Mesenchymal stem cell (in vitro differentiated cells and primary cell): Measurements from ENCODE around the gene CPXM2.

Experiments
- DNase-seq: peaks from one replicate; pipeline ENCODE4 v3.0.0-alpha.2; 2013
- H2AFZ ChIP-seq: one replicate; pipeline ENCODE4 v1.6.1; 2013; ENCODE audit warnings: low read depth, mild to moderate bottlenecking, control low read depth, inconsistent platforms, low read length, moderate library complexity
- H2AK5ac ChIP-seq: 2 replicates; pipeline ENCODE4 v1.6.1; 2013; ENCODE audit warnings: low read length, moderate library complexity, mild to moderate bottlenecking, inconsistent platforms; ENCODE audit not compliant: severe bottlenecking
- H2BK120ac ChIP-seq: one replicate; pipeline ENCODE4 v1.6.1; 2013; ENCODE audit warnings: low read depth, mild to moderate bottlenecking, inconsistent platforms, low read length, moderate library complexity
- H2BK12ac ChIP-seq, 2 experiments: one replicate each; pipeline ENCODE4 v1.6.1; 2013; ENCODE audit warnings: inconsistent platforms in 2 of 2, low read length in 2 of 2, mild to moderate bottlenecking in 2 of 2, moderate library complexity in 2 of 2, control low read depth in 1 of 2
- H2BK15ac ChIP-seq: one replicate; pipeline ENCODE4 v1.6.1; 2013; ENCODE audit warnings: mild to moderate bottlenecking, low read depth, inconsistent platforms; ENCODE audit not compliant: poor library complexity, severe bottlenecking
- H2BK5ac ChIP-seq: 2 replicates; pipeline ENCODE4 v1.6.1; 2013; ENCODE audit warnings: low read depth, mild to moderate bottlenecking, low read length, control low read depth, inconsistent platforms; ENCODE audit not compliant: poor library complexity, severe bottlenecking
- H3K14ac ChIP-seq, 2 experiments: one replicate each; pipeline ENCODE4 v1.6.1; 2013; ENCODE audit warnings: inconsistent platforms in 2 of 2, low read length in 2 of 2, control low read depth in 1 of 2, mild to moderate bottlenecking in 1 of 2, moderate library complexity in 1 of 2
- H3K18ac ChIP-seq, 2 experiments: one replicate each; pipeline ENCODE4 v1.6.1; 2013; ENCODE audit warnings: inconsistent platforms in 2 of 2, low read length in 2 of 2, control low read depth in 1 of 2, low read depth in 1 of 2, mild to moderate bottlenecking in 1 of 2
- H3K23ac ChIP-seq, 2 experiments: one replicate each; pipeline ENCODE4 v1.6.1; 2013; ENCODE audit warnings: inconsistent platforms in 2 of 2, low read length in 2 of 2, mild to moderate bottlenecking in 2 of 2, moderate library complexity in 2 of 2, control low read depth in 1 of 2
- H3K27ac ChIP-seq: 2 replicates; pipeline ENCODE4 v1.5.1; 2013; ENCODE audit warnings: mild to moderate bottlenecking, moderate library complexity, low read length, control low read depth, inconsistent platforms; ENCODE audit not compliant: poor library complexity, severe bottlenecking
- H3K27me3 ChIP-seq, 2 experiments: 2 replicates each; pipeline versions ENCODE4 v1.6.1 to v1.7.0; 2013; ENCODE audit warnings: low read length in 2 of 2, mild to moderate bottlenecking in 2 of 2, moderate library complexity in 2 of 2, control low read depth in 1 of 2, inconsistent platforms in 1 of 2; ENCODE audit not compliant: control insufficient read depth in 1 of 2, insufficient read depth in 1 of 2
- H3K36me3 ChIP-seq, 2 experiments: 2 replicates each; pipeline versions ENCODE4 v1.6.1 to v1.7.0; 2013; ENCODE audit warnings: low read length in 2 of 2, control low read depth in 1 of 2, inconsistent platforms in 1 of 2, low read depth in 1 of 2, mild to moderate bottlenecking in 1 of 2; ENCODE audit not compliant: insufficient read depth in 2 of 2, control insufficient read depth in 1 of 2
- H3K4ac ChIP-seq, 2 experiments: one replicate each; pipeline ENCODE4 v1.6.1; 2013; ENCODE audit warnings: inconsistent platforms in 2 of 2, low read length in 2 of 2, mild to moderate bottlenecking in 2 of 2, moderate library complexity in 2 of 2, control low read depth in 1 of 2, low read depth in 1 of 2
- H3K4me1 ChIP-seq: 2 replicates; pipeline ENCODE4 v1.6.1; 2013; ENCODE audit warnings: low read depth, low read length, control low read depth; ENCODE audit not compliant: control insufficient read depth, insufficient read depth
- H3K4me2 ChIP-seq: 2 replicates; pipeline ENCODE4 v1.6.1; 2013; ENCODE audit warnings: low read length, mild to moderate bottlenecking, inconsistent platforms; ENCODE audit not compliant: poor library complexity, severe bottlenecking
- H3K4me3 ChIP-seq, 2 experiments: 2 replicates each; pipeline versions ENCODE4 v1.5.1 to v1.7.0; 2013; ENCODE audit warnings: low read length in 2 of 2, mild to moderate bottlenecking in 2 of 2, control low read depth in 1 of 2, low read depth in 1 of 2; ENCODE audit not compliant: insufficient read depth in 1 of 2
- H3K79me1 ChIP-seq: replicated peaks from 2 replicates; pipeline ENCODE4 v1.6.1; 2013; ENCODE audit warnings: mild to moderate bottlenecking, control low read depth, low read length, inconsistent platforms; ENCODE audit not compliant: poor library complexity, severe bottlenecking
- H3K9ac ChIP-seq: 2 replicates; pipeline ENCODE4 v1.7.0; 2013; ENCODE audit warnings: mild to moderate bottlenecking, low read length, moderate library complexity
- H3K9me3 ChIP-seq: 2 replicates; pipeline ENCODE4 v1.7.0; 2013; ENCODE audit warnings: mild to moderate bottlenecking, low read length; ENCODE audit not compliant: control insufficient read depth
- H4K8ac ChIP-seq: one replicate; pipeline ENCODE4 v1.6.1; 2013; ENCODE audit warnings: inconsistent platforms, mild to moderate bottlenecking, low read length, moderate library complexity
- H4K91ac ChIP-seq: one replicate; pipeline ENCODE4 v1.6.1; 2013; ENCODE audit warnings: mild to moderate bottlenecking, low read length, inconsistent platforms
- WGBS: methylation state at CpG from one replicate; pipeline ENCODE4 v1.1.7; 2013; ENCODE audit warnings: mixed read lengths; 5-methylcytosine and 5-hydroxymethylcytosine counted together

The CPXM2 gene

GRCh38 chr10:123883673-123884320 is 7.8 kb downstream of the CPXM2 start:
- no peaks in the 10 kb centered on the region for H3K79me1 ChIP-seq
- no peak overlapping the region for H2BK12ac ChIP-seq
- no peaks in the 10 kb centered on the region for H3K4me1 ChIP-seq
- no peak overlapping the region for H4K91ac ChIP-seq
- no peak overlapping the region for H3K4me2 ChIP-seq
- no peak overlapping the region for H3K18ac ChIP-seq
- H2AK5ac ChIP-seq, result no peak overlapping the region
- H3K36me3 ChIP-seq, result peaks cover 0 to 2% of the 10 kb centered on the region in 2 experiments
- no peak overlapping the region for H2BK120ac ChIP-seq
- no peak overlapping the region for H3K23ac ChIP-seq
- WGBS, result 40% methylated on average over 1 of the region's 5 CpGs
- H3K9me3 ChIP-seq, result no peaks in the 10 kb centered on the region
- no peak overlapping the region for H2BK15ac ChIP-seq
- no peak overlapping the region for H3K4me3 ChIP-seq
- H2AFZ ChIP-seq, result no peak overlapping the region
- no peak overlapping the region for H3K14ac ChIP-seq
- H3K27me3 ChIP-seq, result peaks cover 7 to 8% of the 10 kb centered on the region in 2 experiments
- H3K27ac ChIP-seq, result no peak overlapping the region
- H4K8ac ChIP-seq, result no peak overlapping the region
- no peak for DNase-seq
- H3K9ac ChIP-seq, result no peak overlapping the region
- no peak overlapping the region for H3K4ac ChIP-seq
- no peak overlapping the region for H2BK5ac ChIP-seq

- no peak overlapping the region for H2BK15ac ChIP-seq
- 76% methylated on average over 10 of the region's 10 CpGs for WGBS
- no peak overlapping the region for H2AFZ ChIP-seq
- peaks cover 5 to 7% of the 10 kb centered on the region in 2 experiments for H3K27me3 ChIP-seq
- H2BK120ac ChIP-seq, result no peak overlapping the region
- no peak overlapping the region for H3K23ac ChIP-seq
- H3K36me3 ChIP-seq, result peaks cover 0 to 4% of the 10 kb centered on the region in 2 experiments
- H3K4me3 ChIP-seq, result no peak overlapping the region
- H3K4me1 ChIP-seq, result no peaks in the 10 kb centered on the region
- H3K4me2 ChIP-seq, result no peak overlapping the region
- no peaks in the 10 kb centered on the region for H3K79me1 ChIP-seq
- H3K9ac ChIP-seq, result no peak overlapping the region
- no peak overlapping the region for H2AK5ac ChIP-seq
- H3K14ac ChIP-seq, result no peak overlapping the region
- H4K91ac ChIP-seq, result no peak overlapping the region
- H2BK12ac ChIP-seq, result no peak overlapping the region
- DNase-seq, result no peak
- H4K8ac ChIP-seq, result no peak overlapping the region
- H3K4ac ChIP-seq, result no peak overlapping the region
- no peaks in the 10 kb centered on the region for H3K9me3 ChIP-seq
- H3K18ac ChIP-seq, result no peak overlapping the region
- no peak overlapping the region for H3K27ac ChIP-seq
- H2BK5ac ChIP-seq, result no peak overlapping the region
These were observed 8.7 kb downstream of the CPXM2 start for GRCh38 chr10:123882681-123883445.

DNA sequence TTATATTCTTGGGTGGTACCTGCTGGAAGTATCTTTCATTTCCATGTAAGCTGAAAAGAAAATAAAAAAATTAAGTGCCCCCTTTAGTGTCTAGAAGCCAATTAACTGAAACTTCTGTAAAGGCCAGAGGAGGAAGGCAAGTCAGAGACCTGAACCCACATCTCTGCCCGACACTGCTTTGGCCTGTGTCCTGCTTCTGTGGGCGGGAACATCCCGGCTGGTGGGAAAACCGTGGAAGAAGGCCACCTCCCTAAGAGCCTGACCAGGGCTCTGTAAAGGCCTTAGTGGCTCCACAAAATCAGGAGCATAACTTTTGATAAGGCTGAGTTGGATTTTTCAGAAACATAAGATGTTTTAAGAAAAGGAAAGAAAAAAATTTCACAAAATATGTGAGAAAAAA is 9.4 kb downstream of the CPXM2 start:
- Histone ChIP-seq H4K91ac (no peak overlapping the region), H3K27me3 (peaks cover 5 to 7% of the 10 kb centered on the region in 2 experiments), H3K14ac (no peak overlapping the region), H3K4ac (no peak overlapping the region), H3K23ac (no peak overlapping the region), H3K9ac (peak overlapping the region; percentile 8), H2BK120ac (no peak overlapping the region), H3K18ac (no peak overlapping the region), H2AFZ (no peak overlapping the region), H2AK5ac (no peak overlapping the region), H2BK15ac (no peak overlapping the region), H3K4me1 (no peaks in the 10 kb centered on the region), H3K27ac (no peak overlapping the region), H3K4me3 (no peak overlapping the region), H3K36me3 (peaks cover 0 to 11% of the 10 kb centered on the region in 2 experiments), H3K9me3 (peaks cover 5% of the 10 kb centered on the region), H3K79me1 (no peaks in the 10 kb centered on the region), H2BK5ac (no peak overlapping the region), H4K8ac (no peak overlapping the region), H3K4me2 (no peak overlapping the region), H2BK12ac (no peak overlapping the region)
- WGBS, result 52% methylated on average over 4 of the region's 4 CpGs
- no peak for DNase-seq

- peaks cover 0 to 2% of the 10 kb centered on the region in 2 experiments for H3K27me3 ChIP-seq
- H3K9ac ChIP-seq, result no peak overlapping the region
- H2BK120ac ChIP-seq, result no peak overlapping the region
- peaks cover 10% of the 10 kb centered on the region for H3K9me3 ChIP-seq
- no peak overlapping the region for H3K18ac ChIP-seq
- no peak overlapping the region for H3K4ac ChIP-seq
- H3K23ac ChIP-seq, result no peak overlapping the region
- H3K79me1 ChIP-seq, result no peaks in the 10 kb centered on the region
- H2BK15ac ChIP-seq, result no peak overlapping the region
- H4K91ac ChIP-seq, result no peak overlapping the region
- DNase-seq, result no peak
- no peak overlapping the region for H2BK12ac ChIP-seq
- H3K4me3 ChIP-seq, result no peak overlapping the region
- no peak overlapping the region for H4K8ac ChIP-seq
- 50% methylated on average over 4 of the region's 10 CpGs for WGBS
- H3K36me3 ChIP-seq, result peaks cover 0 to 17% of the 10 kb centered on the region in 2 experiments
- no peak overlapping the region for H3K14ac ChIP-seq
- no peak overlapping the region for H2AK5ac ChIP-seq
- H2BK5ac ChIP-seq, result no peak overlapping the region
- no peak overlapping the region for H2AFZ ChIP-seq
- H3K27ac ChIP-seq, result no peak overlapping the region
- no peak overlapping the region for H3K4me2 ChIP-seq
- no peaks in the 10 kb centered on the region for H3K4me1 ChIP-seq
These were observed 11.9 kb downstream of the CPXM2 start for GRCh38 chr10:123879606-123880257.
